Fibroblast of lung (primary cell): ENCODE measurements around the gene GZMM. TPM values are rescaled to one million over a fixed set of nuclear protein-coding genes. Genes with fewer than 3 reads are reported as not detected.

Experiments used
- DNase-seq, 2 donors: peaks; one replicate each; pipeline versions ENCODE4 v3.0.0 to v3.0.0-alpha.2; 2010; ENCODE audit warnings: low read depth in 2 of 2
- H2AFZ ChIP-seq: 2 replicates; pipeline ENCODE4 v1.5.1; 2012; ENCODE audit warnings: low read length, control low read depth, inconsistent platforms
- H3K27ac ChIP-seq: 2 replicates; pipeline ENCODE4 v1.5.1; 2011; ENCODE audit warnings: low read length, control low read depth; ENCODE audit not compliant: insufficient read depth
- H3K27me3 ChIP-seq: 2 replicates; pipeline ENCODE4 v1.5.1; 2011; ENCODE audit warnings: mild to moderate bottlenecking, low read length; ENCODE audit not compliant: control insufficient read depth, insufficient read depth
- H3K36me3 ChIP-seq: 2 replicates; pipeline ENCODE4 v1.5.1; 2011; ENCODE audit warnings: low read length; ENCODE audit not compliant: control insufficient read depth, insufficient read depth
- H3K4me1 ChIP-seq: 2 replicates; pipeline ENCODE4 v1.5.1; 2011; ENCODE audit warnings: low read length; ENCODE audit not compliant: control insufficient read depth, insufficient read depth; ENCODE audit errors: extremely low read depth
- H3K4me2 ChIP-seq: 2 replicates; pipeline ENCODE4 v1.5.1; 2011; ENCODE audit warnings: low read length, control low read depth; ENCODE audit not compliant: insufficient read depth; ENCODE audit errors: extremely low read depth
- H3K4me3 ChIP-seq, 4 experiments: fragments of 200-600 bp in 1 of 4; sonication (generic) in 1 of 4; replicated peaks in 1 of 4; 2 replicates each; pipeline ENCODE4 v1.5.1; 2011 to 2016; ENCODE audit warnings: low read length in 4 of 4, low read depth in 3 of 4, mild to moderate bottlenecking in 3 of 4, control low read depth in 2 of 4, inconsistent platforms in 1 of 4, mixed read lengths in 1 of 4; ENCODE audit not compliant: insufficient read depth in 1 of 4; ENCODE audit errors: control extremely low read depth in 1 of 4
- H3K79me2 ChIP-seq: 2 replicates; pipeline ENCODE4 v1.5.1; 2012; ENCODE audit warnings: mild to moderate bottlenecking, low read length, inconsistent platforms; ENCODE audit not compliant: control insufficient read depth, insufficient read depth
- H3K9ac ChIP-seq: 2 replicates; pipeline ENCODE4 v1.5.1; 2011; ENCODE audit warnings: mild to moderate bottlenecking, low read length, control low read depth; ENCODE audit not compliant: insufficient read depth
- H3K9me3 ChIP-seq: 2 replicates; pipeline ENCODE4 v1.5.1; 2012; ENCODE audit warnings: low read depth, low read length; ENCODE audit not compliant: control insufficient read depth, insufficient read depth
- H4K20me1 ChIP-seq: 2 replicates; pipeline ENCODE4 v1.5.1; 2011; ENCODE audit warnings: low read length; ENCODE audit not compliant: control insufficient read depth, insufficient read depth; ENCODE audit errors: extremely low read depth
- CTCF ChIP-seq, 2 donors: IDR thresholded peaks in 1 of 2; conservative IDR thresholded peaks in 1 of 2; 1 replicate in 1 of 2; 2 replicates in 1 of 2; pipeline ENCODE4 v1.5.1; 2011 to 2012; ENCODE audit warnings: low read length in 2 of 2, control low read depth in 1 of 2, inconsistent platforms in 1 of 2, low read depth in 1 of 2, mild to moderate bottlenecking in 1 of 2
- EZH2 ChIP-seq: IDR thresholded peaks from 2 replicates; pipeline ENCODE4 v1.5.1; 2012; ENCODE audit warnings: low read length, control low read depth, mild to moderate bottlenecking; ENCODE audit errors: missing control alignments
- polyA plus RNA-seq, 2 donors: library from polyadenylated mRNA; depleted of rRNA in 1 of 2; stranded (reverse) in 1 of 2; unstranded in 1 of 2; fragments of >200 nt; gene quantifications; 2 replicates each; pipeline ENCODE4 v1.2.1, GENCODE V29; 2011 to 2012; ENCODE audit warnings: missing spikeins in 1 of 2
- total RNA-seq: library from RNA; depleted of rRNA; stranded (reverse); fragments of >200 nt; gene quantifications from 2 replicates; pipeline ENCODE4 v1.2.1, GENCODE V29; 2014

Gene GZMM
- total and polyA plus RNA-seq, 2 donors (not counting 1 experiment from before 2014, with no cell fraction given), result 0.17 to 0.35 TPM

DNA sequence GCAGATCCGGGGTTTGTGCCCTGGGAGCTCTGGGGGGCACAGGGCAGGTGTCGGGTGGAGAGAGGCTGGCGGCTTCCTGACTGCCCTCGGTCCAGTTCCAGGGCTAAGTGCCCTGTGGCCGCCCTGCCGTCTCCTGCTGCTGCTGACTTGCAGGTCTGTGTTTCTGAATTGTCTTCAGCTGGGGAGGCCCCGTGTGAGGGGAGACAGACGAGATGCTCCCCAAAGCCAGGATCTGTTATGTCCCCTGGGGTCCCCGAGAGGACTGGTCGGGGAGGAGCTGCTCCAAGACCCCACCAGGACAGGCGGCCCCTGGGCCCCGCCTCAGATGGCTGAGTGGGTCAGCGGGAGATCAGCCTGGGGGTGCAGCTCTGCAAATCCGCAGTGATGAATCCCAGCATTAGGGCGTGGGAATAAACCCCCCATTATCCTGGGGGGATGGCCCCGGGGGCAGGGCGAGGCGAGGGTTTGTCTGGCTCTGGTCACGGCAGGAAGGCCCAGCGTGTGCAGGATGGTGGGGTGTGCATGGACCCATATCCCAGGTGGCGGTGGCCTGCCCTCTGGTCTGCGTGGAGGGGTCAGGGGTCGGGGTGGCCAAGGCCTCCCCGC lies 50.5 kb downstream of the GZMM start:
- Histone ChIP-seq H2AFZ (no peak overlapping the region), H3K27me3 (no peaks in the 10 kb centered on the region), H3K27ac (no peak overlapping the region), H3K4me1 (no peaks in the 10 kb centered on the region), H3K9me3 (no peaks in the 10 kb centered on the region), H3K79me2 (no peaks in the 10 kb centered on the region), H3K9ac (no peak overlapping the region), H3K36me3 (no peaks in the 10 kb centered on the region), H4K20me1 (no peaks in the 10 kb centered on the region), H3K4me3 (no peak overlapping the region), H3K4me2 (no peak overlapping the region)
- TF ChIP-seq EZH2, result no peak
- TF ChIP-seq CTCF (conservative IDR thresholded peaks at IDR 0.05 in 1 of 2, IDR thresholded peaks at IDR 0.05 in 1 of 2; ENCODE audit: low read depth in 1 of 2, low read length in 2 of 2), result no peak
- no peak for DNase-seq

DNA sequence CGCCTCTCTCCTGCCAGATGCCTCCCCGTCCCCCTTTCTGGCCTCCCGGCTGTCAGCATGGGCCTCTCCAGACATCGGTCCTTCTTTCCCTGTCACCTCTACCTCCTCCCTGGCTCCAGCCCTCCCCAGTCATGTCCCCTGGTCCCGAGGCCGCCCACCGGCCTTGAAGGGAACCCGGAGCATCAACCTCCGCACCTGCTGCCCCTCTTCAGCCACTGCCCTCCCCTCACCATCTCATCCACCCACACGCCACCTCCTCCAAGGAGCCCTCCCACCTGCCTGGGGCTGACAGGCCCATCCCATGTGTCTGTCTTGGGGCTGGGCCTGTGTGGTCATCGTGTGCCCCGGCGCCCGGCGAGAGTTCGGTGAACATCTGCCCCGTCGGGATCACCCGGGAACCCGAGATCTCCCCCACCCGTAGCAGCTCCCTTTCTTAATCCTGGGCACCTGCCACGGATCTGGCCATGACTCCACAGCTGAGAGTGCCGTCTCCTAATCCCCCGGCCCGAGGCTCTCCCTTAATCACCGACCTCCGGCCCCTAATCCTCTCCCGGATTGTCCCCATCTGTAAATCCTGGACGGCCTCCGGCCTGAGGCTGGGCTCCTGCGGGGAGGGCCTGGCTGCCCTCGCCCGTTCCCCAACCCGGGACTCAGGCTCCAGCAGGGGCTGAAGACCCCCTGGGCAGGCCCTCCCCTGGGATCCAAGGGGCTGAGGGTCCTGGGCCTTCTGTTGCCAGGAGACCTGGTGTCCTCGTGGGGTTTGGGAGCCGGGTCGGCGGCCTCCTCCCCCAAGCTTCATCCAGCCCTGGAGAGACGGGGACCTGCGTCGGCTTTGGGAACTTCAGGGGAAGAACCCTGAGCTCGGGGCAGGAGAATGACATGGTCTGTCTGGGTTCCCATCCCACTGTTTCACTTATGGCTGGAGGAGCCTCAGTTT lies 51.7 kb downstream of the GZMM start:
- H3K4me2 ChIP-seq, result no peak overlapping the region
- no peaks in the 10 kb centered on the region for H3K9me3 ChIP-seq
- H3K4me3 ChIP-seq, result no peak overlapping the region
- H3K9ac ChIP-seq, result no peak overlapping the region
- no peak overlapping the region for H3K27ac ChIP-seq
- no peak for DNase-seq
- H3K36me3 ChIP-seq, result no peaks in the 10 kb centered on the region
- TF ChIP-seq CTCF (conservative IDR thresholded peaks at IDR 0.05 in 1 of 2, IDR thresholded peaks at IDR 0.05 in 1 of 2; ENCODE audit: low read depth in 1 of 2, low read length in 2 of 2) (no peak), EZH2 (no peak)
- H4K20me1 ChIP-seq, result no peaks in the 10 kb centered on the region
- no peaks in the 10 kb centered on the region for H3K79me2 ChIP-seq
- H3K4me1 ChIP-seq, result no peaks in the 10 kb centered on the region
- no peak overlapping the region for H2AFZ ChIP-seq
- no peaks in the 10 kb centered on the region for H3K27me3 ChIP-seq

- Histone ChIP-seq H3K9me3 (no peaks in the 10 kb centered on the region), H3K36me3 (no peaks in the 10 kb centered on the region), H3K4me2 (no peak overlapping the region), H4K20me1 (no peaks in the 10 kb centered on the region), H3K4me1 (no peaks in the 10 kb centered on the region), H3K4me3 (no peak overlapping the region), H3K27me3 (no peaks in the 10 kb centered on the region), H3K9ac (no peak overlapping the region), H3K27ac (no peak overlapping the region), H3K79me2 (no peaks in the 10 kb centered on the region), H2AFZ (no peak overlapping the region)
- DNase-seq, result no peak
- no peak for TF ChIP-seq EZH2
Measured at GRCh38 chr19:596263-596655, 52.4 kb downstream of the GZMM start.
